Measurements from ENCODE around the gene ULK4.

DNA sequence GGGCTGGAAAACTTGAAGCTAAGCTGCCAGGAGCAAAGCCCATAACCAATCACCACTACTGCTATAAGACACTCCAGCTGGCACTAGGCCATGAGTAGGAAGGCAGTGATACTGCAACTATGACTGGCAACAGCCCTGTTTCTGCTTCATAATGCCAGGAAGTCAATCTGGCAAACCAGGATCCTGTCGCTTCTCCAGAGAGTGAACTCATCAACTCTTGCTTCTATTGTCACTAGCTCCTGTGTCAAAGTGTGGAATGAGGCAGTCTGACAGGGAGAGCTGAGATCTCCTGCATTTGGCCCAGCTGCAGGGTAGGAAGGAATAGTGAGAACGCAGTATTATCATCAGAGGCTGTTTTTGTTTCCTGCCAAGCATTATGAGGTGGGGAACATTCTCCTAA is 657.3 kb downstream of the ULK4 start:
- TF ChIP-seq, protein P1, sequence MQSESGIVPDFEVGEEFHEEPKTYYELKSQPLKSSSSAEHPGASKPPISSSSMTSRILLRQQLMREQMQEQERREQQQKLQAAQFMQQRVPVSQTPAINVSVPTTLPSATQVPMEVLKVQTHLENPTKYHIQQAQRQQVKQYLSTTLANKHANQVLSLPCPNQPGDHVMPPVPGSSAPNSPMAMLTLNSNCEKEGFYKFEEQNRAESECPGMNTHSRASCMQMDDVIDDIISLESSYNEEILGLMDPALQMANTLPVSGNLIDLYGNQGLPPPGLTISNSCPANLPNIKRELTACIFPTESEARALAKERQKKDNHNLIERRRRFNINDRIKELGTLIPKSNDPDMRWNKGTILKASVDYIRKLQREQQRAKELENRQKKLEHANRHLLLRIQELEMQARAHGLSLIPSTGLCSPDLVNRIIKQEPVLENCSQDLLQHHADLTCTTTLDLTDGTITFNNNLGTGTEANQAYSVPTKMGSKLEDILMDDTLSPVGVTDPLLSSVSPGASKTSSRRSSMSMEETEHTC (IDR thresholded peaks at IDR 0.05), result no peak
- TF ChIP-seq NONO (IDR thresholded peaks at IDR 0.05; ENCODE audit: low read depth in 2 of 2, low read length in 1 of 2), result no peak
- TF ChIP-seq, protein P2, sequence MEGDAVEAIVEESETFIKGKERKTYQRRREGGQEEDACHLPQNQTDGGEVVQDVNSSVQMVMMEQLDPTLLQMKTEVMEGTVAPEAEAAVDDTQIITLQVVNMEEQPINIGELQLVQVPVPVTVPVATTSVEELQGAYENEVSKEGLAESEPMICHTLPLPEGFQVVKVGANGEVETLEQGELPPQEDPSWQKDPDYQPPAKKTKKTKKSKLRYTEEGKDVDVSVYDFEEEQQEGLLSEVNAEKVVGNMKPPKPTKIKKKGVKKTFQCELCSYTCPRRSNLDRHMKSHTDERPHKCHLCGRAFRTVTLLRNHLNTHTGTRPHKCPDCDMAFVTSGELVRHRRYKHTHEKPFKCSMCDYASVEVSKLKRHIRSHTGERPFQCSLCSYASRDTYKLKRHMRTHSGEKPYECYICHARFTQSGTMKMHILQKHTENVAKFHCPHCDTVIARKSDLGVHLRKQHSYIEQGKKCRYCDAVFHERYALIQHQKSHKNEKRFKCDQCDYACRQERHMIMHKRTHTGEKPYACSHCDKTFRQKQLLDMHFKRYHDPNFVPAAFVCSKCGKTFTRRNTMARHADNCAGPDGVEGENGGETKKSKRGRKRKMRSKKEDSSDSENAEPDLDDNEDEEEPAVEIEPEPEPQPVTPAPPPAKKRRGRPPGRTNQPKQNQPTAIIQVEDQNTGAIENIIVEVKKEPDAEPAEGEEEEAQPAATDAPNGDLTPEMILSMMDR (IDR thresholded peaks at IDR 0.05 in 2 of 3, conservative IDR thresholded peaks at IDR 0.05 in 1 of 3; ENCODE audit: insufficient read depth in 2 of 3, low read depth in 1 of 3, low read length in 3 of 3), result no peak
- no peak for TF ChIP-seq FOXK1 (CRISPR knock-in tag; IDR thresholded peaks at IDR 0.05; ENCODE audit: borderline replicate concordance)
- TF ChIP-seq, protein P3, sequence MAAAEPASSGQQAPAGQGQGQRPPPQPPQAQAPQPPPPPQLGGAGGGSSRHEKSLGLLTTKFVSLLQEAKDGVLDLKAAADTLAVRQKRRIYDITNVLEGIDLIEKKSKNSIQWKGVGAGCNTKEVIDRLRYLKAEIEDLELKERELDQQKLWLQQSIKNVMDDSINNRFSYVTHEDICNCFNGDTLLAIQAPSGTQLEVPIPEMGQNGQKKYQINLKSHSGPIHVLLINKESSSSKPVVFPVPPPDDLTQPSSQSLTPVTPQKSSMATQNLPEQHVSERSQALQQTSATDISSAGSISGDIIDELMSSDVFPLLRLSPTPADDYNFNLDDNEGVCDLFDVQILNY (CRISPR knock-in tag; IDR thresholded peaks at IDR 0.05), result no peak
- TF ChIP-seq PHF8 (IDR thresholded peaks at IDR 0.05; ENCODE audit: borderline replicate concordance, low read length), result no peak

All from K562 (cell line).